Astrocyte (in vitro differentiated cells and primary cell): Measurements from ENCODE around the gene DCUN1D4. TPM values are rescaled to one million over a fixed set of nuclear protein-coding genes. Genes with fewer than 3 reads are reported as not detected.

Experiments used
- DNase-seq: peaks from one replicate; pipeline ENCODE4 v3.0.0-alpha.2; 2010; ENCODE audit warnings: low read depth
- FAIRE-seq: peaks from 2 replicates; lab custom pipeline; 2011; peaks lifted over from hg19 to GRCh38; lab: Jason Lieb, UNC
- H2AFZ ChIP-seq: 2 replicates; pipeline ENCODE4 v1.6.0; 2012; ENCODE audit warnings: low read depth, low read length, inconsistent platforms
- H3K27ac ChIP-seq: 2 replicates; pipeline ENCODE4 v1.5.1; 2011; ENCODE audit warnings: low read depth, low read length, inconsistent platforms
- H3K27me3 ChIP-seq: 2 replicates; pipeline ENCODE4 v1.6.0; 2011; ENCODE audit warnings: low read length, inconsistent platforms; ENCODE audit not compliant: insufficient read depth
- H3K36me3 ChIP-seq: 2 replicates; pipeline ENCODE4 v1.5.1; 2011; ENCODE audit warnings: low read length, inconsistent platforms; ENCODE audit not compliant: insufficient read depth
- H3K4me1 ChIP-seq: 2 replicates; pipeline ENCODE4 v1.5.1; 2011; ENCODE audit warnings: low read length, inconsistent platforms; ENCODE audit not compliant: insufficient read depth
- H3K4me2 ChIP-seq: 2 replicates; pipeline ENCODE4 v1.6.0; 2012; ENCODE audit warnings: low read length, inconsistent platforms
- H3K4me3 ChIP-seq: 2 replicates; pipeline ENCODE4 v1.5.1; 2011; ENCODE audit warnings: low read depth, mild to moderate bottlenecking, low read length, inconsistent platforms; ENCODE audit not compliant: insufficient read depth
- H3K79me2 ChIP-seq: 2 replicates; pipeline ENCODE4 v1.6.0; 2012; ENCODE audit warnings: mild to moderate bottlenecking, low read length, inconsistent platforms; ENCODE audit not compliant: insufficient read depth
- H3K9ac ChIP-seq: 2 replicates; pipeline ENCODE4 v1.6.0; 2012; ENCODE audit warnings: mild to moderate bottlenecking, low read length, inconsistent platforms
- H3K9me3 ChIP-seq: 2 replicates; pipeline ENCODE4 v1.5.1; 2012; ENCODE audit warnings: low read depth, mild to moderate bottlenecking, low read length, inconsistent platforms; ENCODE audit not compliant: insufficient read depth
- H4K20me1 ChIP-seq: 2 replicates; pipeline ENCODE4 v1.6.0; 2012; ENCODE audit warnings: low read length, inconsistent platforms; ENCODE audit not compliant: insufficient read depth
- H3K27ac Mint-ChIP-seq: one replicate; pipeline ENCODE4 v1.8.0; 2021; ENCODE audit warnings: mild to moderate bottlenecking, mixed read lengths; ENCODE audit not compliant: unreplicated experiment
- H3K27me3 Mint-ChIP-seq: one replicate; pipeline ENCODE4 v1.8.0; 2021; ENCODE audit warnings: low read depth, mixed read lengths; ENCODE audit not compliant: unreplicated experiment
- H3K36me3 Mint-ChIP-seq: one replicate; pipeline ENCODE4 v1.8.0; 2021; ENCODE audit warnings: low read depth, mixed read lengths; ENCODE audit not compliant: unreplicated experiment
- H3K4me1 Mint-ChIP-seq: one replicate; pipeline ENCODE4 v1.8.0; 2021; ENCODE audit warnings: low read depth, mixed read lengths; ENCODE audit not compliant: unreplicated experiment
- H3K4me3 Mint-ChIP-seq: one replicate; pipeline ENCODE4 v1.8.0; 2021; ENCODE audit warnings: mild to moderate bottlenecking, moderate library complexity, mixed read lengths; ENCODE audit not compliant: unreplicated experiment
- H3K9me3 Mint-ChIP-seq: one replicate; pipeline ENCODE4 v1.8.0; 2021; ENCODE audit warnings: mild to moderate bottlenecking, mixed read lengths; ENCODE audit not compliant: unreplicated experiment
- CTCF ChIP-seq: IDR thresholded peaks from 2 replicates; pipeline ENCODE4 v1.5.1; 2011; ENCODE audit warnings: low read depth, mild to moderate bottlenecking, inconsistent platforms, low read length, moderate library complexity; ENCODE audit not compliant: insufficient read depth
- EZH2 ChIP-seq: IDR thresholded peaks from 2 replicates; pipeline ENCODE4 v1.6.1; 2012; ENCODE audit warnings: mild to moderate bottlenecking, low read length, inconsistent platforms; ENCODE audit not compliant: insufficient read depth
- total RNA-seq: library from RNA; stranded (reverse); gene quantifications from 2 replicates; pipeline ENCODE4 v1.2.1, GENCODE V29; 2021

Gene DCUN1D4
- total RNA-seq, 1 donor from 2014 or later: 59.0 TPM

GRCh38 chr4:51862781-51863180, 19.8 kb downstream of the DCUN1D4 start:
- Histone ChIP-seq H2AFZ (no peak overlapping the region), H3K9me3 (no peaks in the 10 kb centered on the region), H3K36me3 (peaks cover 23% of the 10 kb centered on the region), H3K27me3 (no peaks in the 10 kb centered on the region), H3K9ac (no peak overlapping the region), H4K20me1 (peaks cover 42% of the 10 kb centered on the region), H3K4me3 (no peak overlapping the region), H3K27ac (no peak overlapping the region), H3K4me2 (no peak overlapping the region), H3K79me2 (peaks cover 54% of the 10 kb centered on the region), H3K4me1 (no peaks in the 10 kb centered on the region)
- Mint-ChIP-seq H3K27me3 (no peaks in the 10 kb centered on the region), H3K36me3 (peaks cover 15% of the 10 kb centered on the region), H3K4me3 (no peak overlapping the region), H3K27ac (no peak overlapping the region), H3K9me3 (no peaks in the 10 kb centered on the region), H3K4me1 (peaks cover 17% of the 10 kb centered on the region)
- DNase-seq (no peak), FAIRE-seq (no peak)
- TF ChIP-seq CTCF: no peak
- no peak for TF ChIP-seq EZH2

- DNase-seq (no peak), FAIRE-seq (no peak)
- H3K27me3 ChIP-seq: no peaks in the 10 kb centered on the region
- no peak overlapping the region for H3K4me3 ChIP-seq
- no peak overlapping the region for H3K4me2 ChIP-seq
- Mint-ChIP-seq H3K4me1 (peaks cover 6% of the 10 kb centered on the region), H3K36me3 (peaks cover 17% of the 10 kb centered on the region), H3K27me3 (no peaks in the 10 kb centered on the region), H3K27ac (no peak overlapping the region), H3K4me3 (no peak overlapping the region), H3K9me3 (no peaks in the 10 kb centered on the region)
- H3K36me3 ChIP-seq: peaks cover 23% of the 10 kb centered on the region
- H3K9ac ChIP-seq: no peak overlapping the region
- no peak overlapping the region for H3K27ac ChIP-seq
- H2AFZ ChIP-seq: no peak overlapping the region
- H3K9me3 ChIP-seq: no peaks in the 10 kb centered on the region
- H3K4me1 ChIP-seq: peaks cover 3% of the 10 kb centered on the region
- peaks cover 25% of the 10 kb centered on the region for H3K79me2 ChIP-seq
- H4K20me1 ChIP-seq: peaks cover 22% of the 10 kb centered on the region
- no peak for TF ChIP-seq EZH2
- TF ChIP-seq CTCF: no peak
Observed at GRCh38 chr4:51865717-51866116, 22.8 kb downstream of the DCUN1D4 start.

DNA sequence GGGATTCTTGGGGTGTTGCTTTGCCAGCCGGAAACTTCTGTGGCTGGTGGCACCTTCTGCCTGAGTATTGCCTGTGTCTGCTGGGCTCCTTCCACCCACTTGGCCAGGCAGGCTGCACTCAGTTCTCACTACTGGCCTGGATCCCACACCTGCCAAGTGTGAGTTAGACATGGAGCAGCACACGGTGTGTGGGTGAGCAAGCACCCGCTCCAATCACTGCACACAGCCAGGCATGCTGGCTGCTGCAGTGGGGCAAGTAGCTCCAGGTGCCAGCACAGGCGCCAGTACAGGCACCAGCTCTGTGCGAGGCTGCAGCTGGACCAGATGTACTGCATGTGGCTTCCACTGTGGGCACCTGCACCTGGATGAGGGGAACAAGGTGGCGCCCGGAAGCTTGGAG, 23.9 kb downstream of the DCUN1D4 start:
- no peak overlapping the region for H3K4me3 ChIP-seq
- Mint-ChIP-seq H3K9me3 (no peaks in the 10 kb centered on the region), H3K36me3 (peaks cover 23% of the 10 kb centered on the region), H3K4me3 (no peak overlapping the region), H3K27ac (no peak overlapping the region), H3K27me3 (no peaks in the 10 kb centered on the region), H3K4me1 (peaks cover 1% of the 10 kb centered on the region)
- H3K4me2 ChIP-seq: no peak overlapping the region
- H3K9ac ChIP-seq: no peak overlapping the region
- H3K27ac ChIP-seq: no peak overlapping the region
- H3K36me3 ChIP-seq: peaks cover 23% of the 10 kb centered on the region
- H3K9me3 ChIP-seq: no peaks in the 10 kb centered on the region
- no peak overlapping the region for H2AFZ ChIP-seq
- H3K4me1 ChIP-seq: peaks cover 5% of the 10 kb centered on the region
- DNase-seq: no peak
- peaks cover 21% of the 10 kb centered on the region for H4K20me1 ChIP-seq
- H3K27me3 ChIP-seq: no peaks in the 10 kb centered on the region
- TF ChIP-seq CTCF (no peak), EZH2 (no peak)
- FAIRE-seq: no peak
- peaks cover 22% of the 10 kb centered on the region for H3K79me2 ChIP-seq
